CD4-positive, alpha-beta memory T cell (primary cell): ENCODE data around the gene REV1. TPM values are rescaled to one million over a fixed set of nuclear protein-coding genes. Genes with fewer than 3 reads are reported as not detected.

Experiments
- CTCF ChIA-PET: fragments of 350-600 bp; sonication (Branson Sonifier 250); formaldehyde crosslinking; loops from one replicate; lab custom pipeline; 2021; ENCODE audit warnings: inconsistent platforms; ENCODE audit not compliant: partially characterized antibody; lab: Charles Lee
- POLR2A ChIA-PET: fragments of 350-600 bp; sonication (Branson Sonifier 250); formaldehyde crosslinking; loops from one replicate; lab custom pipeline; 2021; ENCODE audit not compliant: partially characterized antibody; lab: Charles Lee
- DNase-seq, 5 donors: peaks; one replicate each; pipeline versions ENCODE4 v3.0.0 to v3.0.0-alpha.2; 2020 to 2022; ENCODE audit warnings: mixed read lengths in 1 of 5
- H3K27ac ChIP-seq: one replicate; pipeline ENCODE4 v1.7.0; 2013; ENCODE audit warnings: low read depth, low read length
- H3K27me3 ChIP-seq: 2 replicates; pipeline ENCODE4 v1.7.0; 2013; ENCODE audit warnings: mild to moderate bottlenecking, low read length, moderate library complexity; ENCODE audit not compliant: insufficient read depth
- H3K36me3 ChIP-seq: 2 replicates; pipeline ENCODE4 v1.7.0; 2013; ENCODE audit warnings: mild to moderate bottlenecking, low read length, moderate library complexity; ENCODE audit not compliant: insufficient read depth
- H3K4me1 ChIP-seq: 2 replicates; pipeline ENCODE4 v1.7.0; 2013; ENCODE audit warnings: mild to moderate bottlenecking, low read length, moderate library complexity; ENCODE audit not compliant: insufficient read depth
- H3K4me3 ChIP-seq, 2 donors: one replicate each; pipeline ENCODE4 v1.7.0; 2013; ENCODE audit warnings: low read length in 2 of 2, mild to moderate bottlenecking in 1 of 2
- H3K9me3 ChIP-seq, 2 donors: one replicate each; pipeline ENCODE4 v1.7.0; 2013; ENCODE audit warnings: low read length in 2 of 2, control low read depth in 1 of 2; ENCODE audit not compliant: control insufficient read depth in 1 of 2
- H3K27ac Mint-ChIP-seq, 7 donors: one replicate each; pipeline ENCODE4 v1.8.0; 2020 to 2021; ENCODE audit warnings: mixed read lengths in 7 of 7, mild to moderate bottlenecking in 6 of 7, inconsistent platforms in 3 of 7, moderate library complexity in 3 of 7
- H3K27me3 Mint-ChIP-seq, 2 donors: one replicate each; pipeline ENCODE4 v1.8.0; 2020 to 2021; ENCODE audit warnings: mixed read lengths in 2 of 2
- H3K36me3 Mint-ChIP-seq, 2 donors: one replicate each; pipeline ENCODE4 v1.8.0; 2020 to 2021; ENCODE audit warnings: mixed read lengths in 2 of 2, inconsistent platforms in 1 of 2, mild to moderate bottlenecking in 1 of 2
- H3K4me1 Mint-ChIP-seq, 4 donors: one replicate each; pipeline ENCODE4 v1.8.0; 2020 to 2021; ENCODE audit warnings: mixed read lengths in 4 of 4, mild to moderate bottlenecking in 1 of 4
- H3K4me3 Mint-ChIP-seq, 8 donors: one replicate each; pipeline ENCODE4 v1.8.0; 2020 to 2021; ENCODE audit warnings: mixed read lengths in 8 of 8, mild to moderate bottlenecking in 7 of 8, moderate library complexity in 6 of 8, inconsistent platforms in 3 of 8
- H3K9me3 Mint-ChIP-seq, 8 donors: one replicate each; pipeline ENCODE4 v1.8.0; 2020 to 2021; ENCODE audit warnings: mixed read lengths in 8 of 8, mild to moderate bottlenecking in 5 of 8, inconsistent platforms in 3 of 8, moderate library complexity in 1 of 8
- intact Hi-C: fragments of 100-400 bp; cut with micrococcal nuclease; formaldehyde crosslinking; loops from one replicate; pipeline ENCODE4 v1.15.1; 2023
- polyA plus RNA-seq, 2 donors: library from polyadenylated mRNA; unstranded; fragments of 300-500 nt; fragmentation: Illumina TruSeq; gene quantifications; one replicate each; pipeline ENCODE4 v1.2.3, GENCODE V29; 2021
- total RNA-seq, 2 experiments: library from RNA; stranded (reverse); gene quantifications; one replicate each; pipeline ENCODE4 v1.2.3, GENCODE V29; 2021

REV1 gene
- total and polyA plus RNA-seq, 4 experiments from 2014 or later: 17.0 to 62.0 (median 41.2) TPM

GRCh38 chr2:99386011-99386410 is 103.8 kb downstream of the REV1 start:
- H3K27ac Mint-ChIP-seq: peak overlapping the region in 4 of 7 donors; percentile 20 to 82 (median 60)
- H3K4me3 Mint-ChIP-seq: no peak overlapping the region
- no peak for DNase-seq
- Histone ChIP-seq H3K4me1 (no peaks in the 10 kb centered on the region), H3K4me3 (no peak overlapping the region), H3K36me3 (peaks cover 18% of the 10 kb centered on the region), H3K27me3 (no peaks in the 10 kb centered on the region), H3K9me3 (no peaks in the 10 kb centered on the region), H3K27ac (no peak overlapping the region)
- H3K36me3 Mint-ChIP-seq: peaks cover 49 to 66% of the 10 kb centered on the region in 2 donors
- no peaks in the 10 kb centered on the region for H3K27me3 Mint-ChIP-seq
- H3K9me3 Mint-ChIP-seq: no peaks in the 10 kb centered on the region
- ChIA-PET CTCF (no interaction called here), POLR2A (no interaction called here)
- intact Hi-C loops: no loop called here
- peaks cover 0 to 9% (median 3%) of the 10 kb centered on the region in 4 donors for H3K4me1 Mint-ChIP-seq

- ChIA-PET POLR2A (no interaction called here), CTCF (interaction anchor here (0.8 kb wide), 1 partner anchor 45 kb away, joined by 3 read pairs; the partner anchor contains the start of gene EIF5B)
- Mint-ChIP-seq H3K27ac (peak overlapping the region in 1 of 7 donors; percentile 70), H3K4me1 (peaks cover 0 to 5% (median 4%) of the 10 kb centered on the region in 4 donors), H3K4me3 (no peak overlapping the region), H3K27me3 (no peaks in the 10 kb centered on the region), H3K36me3 (peaks cover 52 to 73% of the 10 kb centered on the region in 2 donors), H3K9me3 (no peaks in the 10 kb centered on the region)
- Histone ChIP-seq H3K4me1 (no peaks in the 10 kb centered on the region), H3K27me3 (no peaks in the 10 kb centered on the region), H3K4me3 (no peak overlapping the region), H3K27ac (no peak overlapping the region), H3K9me3 (no peaks in the 10 kb centered on the region), H3K36me3 (peaks cover 20% of the 10 kb centered on the region)
- DNase-seq: no peak
- intact Hi-C loops: no loop called here
These were observed 107.7 kb downstream of the REV1 start for GRCh38 chr2:99382143-99382542.

GRCh38 chr2:99380376-99381010 is 109.3 kb downstream of the REV1 start:
- no peak for DNase-seq
- peaks cover 57 to 78% of the 10 kb centered on the region in 2 donors for H3K36me3 Mint-ChIP-seq
- Histone ChIP-seq H3K27me3 (no peaks in the 10 kb centered on the region), H3K4me3 (no peak overlapping the region), H3K36me3 (peaks cover 20% of the 10 kb centered on the region), H3K27ac (no peak overlapping the region), H3K4me1 (no peaks in the 10 kb centered on the region), H3K9me3 (no peaks in the 10 kb centered on the region)
- ChIA-PET CTCF (no interaction called here), POLR2A (no interaction called here)
- H3K9me3 Mint-ChIP-seq: no peaks in the 10 kb centered on the region
- H3K4me3 Mint-ChIP-seq: no peak overlapping the region
- peaks cover 0 to 10% (median 5%) of the 10 kb centered on the region in 4 donors for H3K4me1 Mint-ChIP-seq
- intact Hi-C loops: no loop called here
- H3K27me3 Mint-ChIP-seq: no peaks in the 10 kb centered on the region
- H3K27ac Mint-ChIP-seq: peak overlapping the region in 5 of 7 donors; percentile 21 to 83 (median 52)

GRCh38 chr2:99377879-99378278 is 111.9 kb downstream of the REV1 start:
- Histone ChIP-seq H3K4me3 (no peak overlapping the region), H3K27ac (no peak overlapping the region), H3K9me3 (no peaks in the 10 kb centered on the region), H3K4me1 (no peaks in the 10 kb centered on the region), H3K36me3 (peaks cover 20% of the 10 kb centered on the region), H3K27me3 (no peaks in the 10 kb centered on the region)
- Mint-ChIP-seq H3K9me3 (peaks cover 0 to 12% (median under 1%) of the 10 kb centered on the region in 8 donors), H3K27me3 (no peaks in the 10 kb centered on the region), H3K27ac (peak overlapping the region in 6 of 7 donors; percentile 8 to 55 (median 30)), H3K4me1 (peaks cover 0 to 10% (median 4%) of the 10 kb centered on the region in 4 donors), H3K4me3 (no peak overlapping the region), H3K36me3 (peaks cover 70 to 79% of the 10 kb centered on the region in 2 donors)
- CTCF ChIA-PET: no interaction called here
- no peak for DNase-seq
- POLR2A ChIA-PET: no interaction called here
- intact Hi-C loops: no loop called here

GRCh38 chr2:99376254-99376864 is 113.5 kb downstream of the REV1 start:
- no peaks in the 10 kb centered on the region for H3K27me3 ChIP-seq
- H3K4me3 ChIP-seq: no peak overlapping the region
- H3K4me3 Mint-ChIP-seq: no peak overlapping the region
- peaks cover 0 to 10% (median 4%) of the 10 kb centered on the region in 4 donors for H3K4me1 Mint-ChIP-seq
- CTCF ChIA-PET: no interaction called here
- no peaks in the 10 kb centered on the region for H3K4me1 ChIP-seq
- no peaks in the 10 kb centered on the region for H3K27me3 Mint-ChIP-seq
- H3K36me3 ChIP-seq: peaks cover 26% of the 10 kb centered on the region
- H3K27ac ChIP-seq: no peak overlapping the region
- peak overlapping the region in 6 of 7 donors; percentile 16 to 88 (median 58) for H3K27ac Mint-ChIP-seq
- H3K36me3 Mint-ChIP-seq: peaks cover 75 to 78% of the 10 kb centered on the region in 2 donors
- H3K9me3 ChIP-seq: no peaks in the 10 kb centered on the region
- H3K9me3 Mint-ChIP-seq: peaks cover 0 to 16% (median under 1%) of the 10 kb centered on the region in 8 donors
- intact Hi-C loops: no loop called here
- POLR2A ChIA-PET: no interaction called here
- DNase-seq: no peak

GRCh38 chr2:99374747-99375146 is 115.1 kb downstream of the REV1 start:
- intact Hi-C loops: no loop called here
- H3K4me3 ChIP-seq: no peak overlapping the region
- ChIA-PET POLR2A (no interaction called here), CTCF (no interaction called here)
- H3K36me3 Mint-ChIP-seq: peaks cover 71% of the 10 kb centered on the region in 2 donors
- H3K4me1 Mint-ChIP-seq: peaks cover 0 to 10% (median 3%) of the 10 kb centered on the region in 4 donors
- H3K27ac Mint-ChIP-seq: no peak overlapping the region
- no peaks in the 10 kb centered on the region for H3K27me3 Mint-ChIP-seq
- H3K9me3 ChIP-seq: no peaks in the 10 kb centered on the region
- no peak overlapping the region for H3K4me3 Mint-ChIP-seq
- H3K27me3 ChIP-seq: no peaks in the 10 kb centered on the region
- H3K27ac ChIP-seq: no peak overlapping the region
- H3K9me3 Mint-ChIP-seq: peaks cover 0 to 16% (median under 1%) of the 10 kb centered on the region in 8 donors
- DNase-seq: no peak
- peaks cover 31% of the 10 kb centered on the region for H3K36me3 ChIP-seq
- H3K4me1 ChIP-seq: no peaks in the 10 kb centered on the region

- peaks cover 0 to 16% (median under 1%) of the 10 kb centered on the region in 8 donors for H3K9me3 Mint-ChIP-seq
- Histone ChIP-seq H3K27ac (no peak overlapping the region), H3K4me1 (no peaks in the 10 kb centered on the region), H3K9me3 (no peaks in the 10 kb centered on the region), H3K36me3 (peaks cover 35% of the 10 kb centered on the region), H3K27me3 (no peaks in the 10 kb centered on the region), H3K4me3 (no peak overlapping the region)
- peaks cover 73 to 75% of the 10 kb centered on the region in 2 donors for H3K36me3 Mint-ChIP-seq
- H3K4me3 Mint-ChIP-seq: no peak overlapping the region
- H3K27ac Mint-ChIP-seq: peak overlapping the region in 2 of 7 donors; percentile 4 to 23
- ChIA-PET POLR2A (no interaction called here), CTCF (no interaction called here)
- intact Hi-C loops: no loop called here
- no peaks in the 10 kb centered on the region for H3K27me3 Mint-ChIP-seq
- peaks cover 0 to 10% (median 3%) of the 10 kb centered on the region in 4 donors for H3K4me1 Mint-ChIP-seq
- DNase-seq: no peak
These were observed 116.7 kb downstream of the REV1 start for GRCh38 chr2:99373144-99373543.
